GM18867 (cell line): Measurements from ENCODE around the gene PIAS1.
"Not testable (repeated sequence)": the region's sequence is repeated elsewhere in the genome, so short reads cannot be mapped to it uniquely, and the experiment has no call there.

Experiments
- ATAC-seq: cut with Tn5 transposase; IDR thresholded peaks from one replicate; pipeline ENCODE4 v1.9.1; 2021; ENCODE audit warnings: mild to moderate bottlenecking, moderate library complexity; ENCODE audit not compliant: unreplicated experiment

PIAS1 gene

GRCh38 chr15:68200016-68200861, 146.1 kb downstream of the PIAS1 start:
- ATAC-seq, result no peak

GRCh38 chr15:68201153-68201878, 147.2 kb downstream of the PIAS1 start:
- no peak for ATAC-seq

DNA sequence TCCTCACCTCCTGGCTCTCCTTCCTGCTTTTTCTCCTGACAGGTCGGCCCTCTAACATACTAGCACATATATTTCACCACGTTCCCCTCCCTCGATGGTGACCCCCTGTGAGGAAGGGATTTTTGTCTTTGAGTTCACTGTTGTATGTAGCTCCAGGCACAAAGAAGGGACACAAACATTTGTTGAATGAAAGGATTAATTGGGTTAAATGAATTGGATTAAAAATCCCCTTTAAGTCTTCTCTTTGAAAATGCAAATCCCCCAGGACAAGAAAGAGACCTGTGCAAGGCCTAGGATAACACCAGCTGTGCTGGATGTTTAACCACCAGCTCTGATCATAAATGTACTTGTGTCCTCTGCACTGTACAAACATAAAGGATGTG, 147.8 kb downstream of the PIAS1 start:
- no peak for ATAC-seq

GRCh38 chr15:68202994-68203393, 148.9 kb downstream of the PIAS1 start:
- not testable (repeated sequence) for ATAC-seq

DNA sequence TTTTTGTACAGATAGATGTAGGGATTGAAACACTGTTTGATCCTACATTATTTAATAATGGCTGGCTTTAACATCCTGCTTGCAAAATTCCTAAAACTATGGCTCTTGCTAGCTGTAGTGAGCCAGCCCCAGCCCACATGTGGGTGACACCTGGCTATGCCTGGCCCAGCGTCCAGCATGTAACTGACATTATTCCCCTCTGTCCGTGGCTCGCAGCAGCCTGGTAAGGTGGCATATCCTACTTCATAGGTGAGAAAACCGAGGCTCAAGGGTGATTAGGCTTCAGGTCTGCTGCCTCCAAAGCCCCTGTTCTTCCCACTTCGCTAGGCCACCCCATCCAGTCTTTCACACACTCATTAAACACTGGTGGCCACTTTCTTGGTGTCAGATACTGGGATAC, 149.4 kb downstream of the PIAS1 start:
- ATAC-seq, result no peak

- ATAC-seq, result no peak
Observed at GRCh38 chr15:68203956-68204355, 149.8 kb downstream of the PIAS1 start.

DNA sequence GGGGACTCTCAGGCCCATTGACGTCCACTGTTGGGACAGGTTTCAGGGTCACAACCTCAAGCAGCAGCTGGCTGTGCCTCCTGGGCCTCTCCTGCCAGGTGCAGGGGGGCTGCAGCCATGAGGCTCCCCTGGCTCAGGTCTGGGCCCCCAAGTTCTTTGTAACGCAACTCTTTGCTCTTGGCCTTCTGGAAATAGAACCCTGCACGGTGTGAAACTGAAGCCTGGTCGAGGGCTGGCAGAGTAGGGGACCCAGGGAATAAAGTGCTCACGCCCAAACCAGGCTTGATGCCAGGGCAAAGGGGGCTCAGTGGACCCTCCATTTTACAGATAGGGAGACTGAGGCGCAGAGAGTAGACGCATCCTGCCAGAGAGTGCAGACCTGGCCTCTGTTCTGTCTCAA, 150.2 kb downstream of the PIAS1 start:
- ATAC-seq, result no peak

- ATAC-seq, result no peak
Observed at GRCh38 chr15:68204776-68205557, 150.9 kb downstream of the PIAS1 start, which contains the start of gene CALML4. Gene CALML4 (minus strand): TSS chr15:68205332. CDS start chr15:68205247, 85 bp downstream.

DNA sequence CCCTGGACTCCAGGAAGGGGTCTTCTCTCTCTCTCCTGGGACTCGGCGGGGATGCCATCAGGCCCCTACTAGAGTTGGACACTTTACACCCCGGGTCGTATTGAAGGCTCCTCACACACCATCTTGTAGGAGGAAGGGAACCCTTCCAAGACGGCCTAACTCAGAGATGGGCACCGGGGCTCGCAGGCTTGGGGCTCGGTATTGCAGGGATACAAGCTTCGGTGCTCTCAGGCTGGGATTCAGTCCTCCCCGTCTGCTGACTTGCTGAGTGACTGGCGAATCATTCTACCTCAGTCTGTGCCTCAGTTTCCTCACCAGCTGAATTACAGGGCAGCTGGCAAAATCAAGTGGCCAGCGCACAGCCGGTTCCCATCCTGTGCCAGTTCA, 151.4 kb downstream of the PIAS1 start:
- no peak for ATAC-seq

DNA sequence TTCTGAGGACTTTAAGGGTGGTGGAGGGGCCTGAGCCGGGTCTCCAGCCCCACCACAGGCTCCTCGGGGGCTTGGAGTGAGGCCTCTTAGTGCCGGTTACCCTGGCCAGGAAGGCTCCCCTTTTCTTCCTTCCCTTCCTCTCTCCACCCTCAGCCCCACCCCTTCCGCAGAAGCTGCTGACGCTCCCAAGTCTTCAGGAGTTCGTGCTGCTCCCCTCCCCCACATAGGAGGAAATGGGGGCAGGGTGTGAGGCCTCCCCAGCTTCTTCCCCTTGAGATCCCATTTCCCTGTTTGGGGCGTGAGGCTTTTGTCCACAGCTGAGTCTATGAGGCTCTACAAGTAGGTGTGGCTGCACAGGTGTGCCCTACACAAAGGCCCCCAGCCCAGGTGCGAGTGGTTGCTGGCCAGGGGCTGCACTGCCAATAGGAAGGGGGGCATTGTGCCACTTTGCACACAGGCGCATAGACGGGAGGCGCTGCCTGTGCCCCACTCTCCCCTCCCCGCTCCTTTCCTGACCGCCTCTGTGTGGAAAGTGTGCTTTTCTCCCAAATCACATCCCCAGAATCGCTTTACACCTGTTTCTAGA, 151.9 kb downstream of the PIAS1 start:
- no peak for ATAC-seq

GRCh38 chr15:68206711-68207151, 152.6 kb downstream of the PIAS1 start:
- no peak for ATAC-seq

DNA sequence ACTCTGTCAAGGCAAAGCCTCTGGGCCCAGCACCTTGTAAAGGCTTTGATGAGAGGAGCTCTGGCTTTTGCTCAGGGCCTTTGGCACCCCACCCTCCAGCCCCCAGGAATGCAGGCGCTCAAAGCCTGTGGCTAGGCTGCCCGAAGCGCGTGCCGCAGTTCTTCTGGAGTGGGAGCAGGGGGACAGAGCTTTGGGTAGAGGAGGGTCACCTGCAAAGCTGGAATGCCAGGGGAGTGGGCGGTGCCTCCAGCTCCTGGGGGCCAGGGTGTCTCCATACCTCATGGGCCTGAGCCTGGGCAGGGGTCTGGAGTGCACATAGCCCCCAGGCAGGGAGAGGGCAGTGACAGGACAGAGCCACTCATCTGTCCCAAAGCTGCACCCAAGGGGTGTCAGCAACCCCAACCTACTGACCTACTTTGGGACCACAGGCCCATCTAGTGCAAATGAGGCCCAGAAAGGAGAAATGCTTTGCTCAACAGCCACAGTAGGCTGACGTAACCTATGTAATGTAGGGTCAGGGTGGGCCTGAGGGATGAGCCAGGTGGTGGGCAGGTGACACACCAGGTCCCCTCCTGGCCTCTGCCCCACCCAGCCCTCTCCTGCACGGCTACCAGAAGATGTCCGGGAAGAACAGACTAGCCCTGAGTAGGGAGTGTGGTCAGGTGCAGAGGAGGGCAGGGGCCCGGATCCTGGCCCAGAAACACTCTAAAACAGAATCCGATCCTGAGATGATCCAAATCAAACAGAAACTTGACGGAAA, 153.2 kb downstream of the PIAS1 start:
- no peak for ATAC-seq

DNA sequence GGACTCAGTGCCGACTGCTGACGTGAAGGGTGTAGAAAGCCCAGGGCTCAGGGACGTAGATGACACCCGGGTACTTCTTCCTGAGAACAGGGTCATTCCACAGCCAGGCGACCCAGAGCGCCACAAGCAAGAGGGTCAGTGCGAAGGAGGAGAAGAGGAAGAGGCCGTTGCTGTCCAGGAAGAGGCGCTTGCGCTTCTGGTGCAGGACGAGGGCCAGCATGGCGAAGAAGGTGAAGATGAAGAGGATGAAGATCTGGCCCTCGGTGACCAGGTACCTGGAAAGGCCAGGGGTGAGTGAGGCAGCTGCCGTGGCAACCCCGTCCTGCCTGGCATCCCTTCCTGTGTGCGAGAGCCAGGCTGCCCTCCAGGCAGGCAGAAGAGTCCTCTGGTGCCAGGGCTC, 154.0 kb downstream of the PIAS1 start:
- ATAC-seq, result no peak

DNA sequence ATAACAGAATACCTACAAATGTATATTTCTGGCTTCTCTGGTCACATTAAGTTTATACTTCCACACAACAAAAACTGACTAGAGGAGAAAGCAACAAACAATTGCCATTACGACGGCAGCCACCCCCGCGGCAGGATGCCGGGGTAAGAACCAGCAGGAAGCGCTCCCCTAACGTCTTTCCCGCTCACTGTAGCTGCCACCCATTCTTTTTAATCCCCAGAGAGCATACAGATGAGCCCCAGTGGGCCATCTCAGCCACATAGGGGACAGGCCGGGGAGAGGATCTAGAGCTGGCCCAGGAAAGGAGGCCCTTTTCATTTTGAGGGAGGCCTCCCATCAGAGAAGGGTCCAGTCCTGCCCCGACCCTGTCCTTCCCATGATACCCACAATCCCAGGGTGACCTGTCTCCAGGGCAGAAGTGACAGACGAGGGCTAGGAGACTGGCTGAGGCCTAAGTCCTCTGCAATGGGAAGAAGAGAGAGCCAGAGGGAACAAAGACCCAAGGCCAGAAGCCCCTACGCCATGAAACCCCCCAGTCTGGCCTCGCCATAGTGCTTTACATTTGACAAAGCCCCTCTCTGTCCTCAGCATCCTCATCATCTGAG, 154.6 kb downstream of the PIAS1 start:
- ATAC-seq, result no peak

DNA sequence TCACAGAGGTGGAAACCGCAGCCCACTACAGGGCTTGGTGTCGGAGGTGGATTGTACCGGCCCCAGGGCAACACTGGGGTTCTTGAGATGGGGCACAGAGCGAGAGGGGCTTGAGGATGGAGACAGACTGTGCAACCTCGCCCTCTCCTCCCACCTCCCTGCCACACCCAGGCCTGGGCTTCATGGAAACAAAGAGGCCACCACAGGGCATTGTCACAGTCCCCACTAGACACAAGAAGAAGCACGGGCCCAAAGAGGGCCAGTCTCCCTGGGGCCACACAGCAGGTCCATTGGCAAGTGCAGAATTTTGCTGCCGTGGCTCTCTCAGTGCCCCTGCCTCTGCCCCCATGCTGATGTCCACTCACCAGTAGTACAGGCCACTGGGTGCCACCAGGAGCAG, 155.2 kb downstream of the PIAS1 start:
- ATAC-seq, result no peak

GRCh38 chr15:68209735-68210408, 155.8 kb downstream of the PIAS1 start:
- peak; percentile 61 for ATAC-seq

DNA sequence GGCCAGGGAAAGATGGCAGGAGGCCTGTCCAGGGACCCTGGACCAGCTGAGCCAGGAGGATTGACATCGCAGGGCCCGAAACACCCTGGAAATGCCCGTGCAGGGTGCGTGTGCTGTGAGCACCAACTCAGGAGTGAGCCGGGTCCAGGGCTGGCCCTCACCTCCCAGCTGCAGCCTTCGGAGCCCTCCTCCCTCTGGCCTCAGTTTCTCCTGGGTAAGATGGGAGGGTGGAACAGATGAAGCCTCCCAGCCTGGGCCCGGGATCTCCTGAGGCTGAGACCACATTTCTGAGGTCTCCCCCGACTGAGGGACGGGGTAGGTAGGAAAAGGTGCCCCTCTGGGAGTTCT, 156.3 kb downstream of the PIAS1 start:
- ATAC-seq, result no peak

- no peak for ATAC-seq
Observed at GRCh38 chr15:68210821-68211655, 156.9 kb downstream of the PIAS1 start.
